HCT116 (cell line): ENCODE data around the gene NRP1. TPM values are rescaled to one million over a fixed set of nuclear protein-coding genes. Genes with fewer than 3 reads are reported as not detected.

Experiments used
- ATAC-seq: fragments of 200-7000 bp; cut with Tn5 transposase; 2 replicates; pipeline ENCODE4 v1.9.1; 2020; ENCODE audit warnings: mild to moderate bottlenecking, moderate library complexity
- BruUV-seq: library from RNA; stranded (reverse); fragments of 400-500 nt; replicated peaks from 2 replicates; lab custom pipeline; 2021; lab: Mats Ljungman, UMichigan
- CTCF ChIA-PET: fragments of 300-600 bp; sonication (Branson Sonifier 250); formaldehyde crosslinking; loops from one replicate; lab custom pipeline; 2021; ENCODE audit warnings: antibody characterized with exemption; lab: Charles Lee
- POLR2A ChIA-PET: fragments of 300-600, 350-600 bp; sonication (Branson Sonifier 250); formaldehyde crosslinking; loops from one replicate; lab custom pipeline; 2021; ENCODE audit warnings: antibody characterized with exemption; lab: Charles Lee
- RAD21 ChIA-PET, 2 experiments: fragments of 300-600 bp; sonication (Branson Sonifier 250); formaldehyde crosslinking; loops; one replicate each; lab custom pipeline; 2023; ENCODE audit warnings: low total read pairs in 2 of 2; ENCODE audit not compliant: uncharacterized antibody in 2 of 2, unreplicated experiment in 2 of 2, low non-redundant PET in 1 of 2; lab: Charles Lee
- DNase-seq: peaks from one replicate; pipeline ENCODE4 v3.0.0-alpha.2; 2010; ENCODE audit warnings: low read depth, low spot score
- H2AFZ ChIP-seq: fragments of 200-600 bp; shearing (Covaris generic), sonication (generic); 2 replicates; pipeline ENCODE4 v1.6.1; 2017; ENCODE audit warnings: low read depth, mixed run types, mixed read lengths, antibody characterized with exemption, low read length; ENCODE audit not compliant: poor library complexity, severe bottlenecking
- H3K27ac ChIP-seq: 2 replicates; pipeline ENCODE4 v1.5.1; 2012; ENCODE audit warnings: low read depth, low read length
- H3K27me3 ChIP-seq: fragments of 200-600 bp; sonication (generic); 2 replicates; pipeline ENCODE4 v1.6.1; 2016; ENCODE audit warnings: mixed run types, low read length, mixed read lengths; ENCODE audit not compliant: insufficient read depth
- H3K36me3 ChIP-seq, 2 experiments: fragments of 200-500 bp in 1 of 2; fragments of 200-600 bp in 1 of 2; sonication (Bioruptor generic) in 1 of 2; sonication (generic) in 1 of 2; 2 replicates each; pipeline versions ENCODE4 v1.5.1 to v1.6.1; 2014 to 2016; ENCODE audit warnings: low read length in 2 of 2, inconsistent platforms in 1 of 2, mixed read lengths in 1 of 2, mixed run types in 1 of 2; ENCODE audit not compliant: insufficient read depth in 2 of 2, control insufficient read depth in 1 of 2
- H3K4me1 ChIP-seq, 2 experiments: fragments of 200-600 bp in 1 of 2; sonication (generic) in 1 of 2; 2 replicates each; pipeline versions ENCODE4 v1.5.1 to v1.6.1; 2012 to 2017; ENCODE audit warnings: low read length in 2 of 2, inconsistent platforms in 1 of 2, mild to moderate bottlenecking in 1 of 2, mixed read lengths in 1 of 2, mixed run types in 1 of 2, moderate library complexity in 1 of 2; ENCODE audit not compliant: insufficient read depth in 2 of 2, control insufficient read depth in 1 of 2
- H3K4me2 ChIP-seq: fragments of 200-600 bp; sonication (generic); 2 replicates; pipeline ENCODE4 v1.6.1; 2017; ENCODE audit warnings: mixed run types, low read length, mixed read lengths
- H3K4me3 ChIP-seq, 2 experiments: fragments of 200-600 bp in 1 of 2; sonication (generic) in 1 of 2; replicated peaks in 1 of 2; 2 replicates each; pipeline ENCODE4 v1.5.1; 2011 to 2016; ENCODE audit warnings: low read length in 2 of 2, control low read depth in 1 of 2, low read depth in 1 of 2, mild to moderate bottlenecking in 1 of 2, mixed read lengths in 1 of 2, mixed run types in 1 of 2
- H3K79me2 ChIP-seq: fragments of 200-600 bp; sonication (generic); 2 replicates; pipeline ENCODE4 v1.6.1; 2017; ENCODE audit warnings: mild to moderate bottlenecking, mixed run types, low read length, moderate library complexity, mixed read lengths; ENCODE audit not compliant: insufficient read depth
- H3K9ac ChIP-seq: fragments of 200-600 bp; sonication (generic); 2 replicates; pipeline ENCODE4 v1.6.1; 2016; ENCODE audit warnings: low read length, mixed read lengths
- H3K9me2 ChIP-seq: fragments of 200-600 bp; sonication (generic), shearing (Covaris generic); 2 replicates; pipeline ENCODE4 v1.6.1; 2017; ENCODE audit warnings: mixed run types, mild to moderate bottlenecking, moderate library complexity; ENCODE audit not compliant: insufficient read depth
- H3K9me3 ChIP-seq, 2 experiments: fragments of 200-500 bp in 1 of 2; fragments of 200-600 bp in 1 of 2; sonication (Bioruptor generic) in 1 of 2; sonication (generic) in 1 of 2; 2 replicates each; pipeline ENCODE4 v1.6.1; 2014 to 2017; ENCODE audit warnings: low read length in 2 of 2, mixed read lengths in 2 of 2, inconsistent platforms in 1 of 2, low read depth in 1 of 2, mild to moderate bottlenecking in 1 of 2, mixed run types in 1 of 2, moderate library complexity in 1 of 2; ENCODE audit not compliant: control insufficient read depth in 1 of 2, insufficient read depth in 1 of 2
- H4K20me1 ChIP-seq: fragments of 200-600 bp; sonication (generic), shearing (Covaris generic); 2 replicates; pipeline ENCODE4 v1.6.1; 2017; ENCODE audit warnings: mixed run types, mild to moderate bottlenecking, moderate library complexity; ENCODE audit not compliant: insufficient read depth
- CBX3 ChIP-seq: IDR thresholded peaks from 2 replicates; pipeline ENCODE4 v1.6.1; 2012; ENCODE audit warnings: low read depth
- CEBPB ChIP-seq: IDR thresholded peaks from 2 replicates; pipeline ENCODE4 v1.6.1; 2012; ENCODE audit warnings: low read depth
- EGR1 ChIP-seq: IDR thresholded peaks from 2 replicates; pipeline ENCODE4 v1.6.1; 2012; ENCODE audit warnings: low read depth
- ELF1 ChIP-seq: IDR thresholded peaks from 2 replicates; pipeline ENCODE4 v1.6.1; 2012; ENCODE audit warnings: low read depth, borderline replicate concordance
- EZH2 ChIP-seq: fragments of 200-600 bp; sonication (generic); IDR thresholded peaks from 2 replicates; pipeline ENCODE4 v1.6.1; 2017; ENCODE audit warnings: antibody characterized with exemption, mixed run types
- EZH2phosphoT487 ChIP-seq: fragments of 200-600 bp; IDR thresholded peaks from 2 replicates; pipeline ENCODE4 v1.6.1; 2018; ENCODE audit warnings: antibody characterized with exemption, borderline replicate concordance
- FOSL1 ChIP-seq: IDR thresholded peaks from 2 replicates; pipeline ENCODE4 v1.6.1; 2012; ENCODE audit warnings: low read depth
- MAX ChIP-seq: IDR thresholded peaks from 2 replicates; pipeline ENCODE4 v1.6.1; 2012
- POLR2AphosphoS5 ChIP-seq: IDR thresholded peaks from 2 replicates; pipeline ENCODE4 v1.6.1; 2011; ENCODE audit warnings: mild to moderate bottlenecking, low read depth, low read length, moderate library complexity
- RAD21 ChIP-seq: IDR thresholded peaks from 2 replicates; pipeline ENCODE4 v1.6.1; 2012; ENCODE audit warnings: low read depth, mild to moderate bottlenecking
- REST ChIP-seq: IDR thresholded peaks from 2 replicates; pipeline ENCODE4 v1.6.1; 2012; ENCODE audit warnings: low read depth
- SP1 ChIP-seq: IDR thresholded peaks from 2 replicates; pipeline ENCODE4 v1.6.1; 2012; ENCODE audit warnings: low read depth
- SRF ChIP-seq: IDR thresholded peaks from 2 replicates; pipeline ENCODE4 v1.6.1; 2012; ENCODE audit warnings: low read depth
- TCF7L2 ChIP-seq: IDR thresholded peaks from 2 replicates; pipeline ENCODE4 v1.7.0; 2011; ENCODE audit warnings: borderline replicate concordance, inconsistent platforms; ENCODE audit not compliant: insufficient read depth, insufficient read length; ENCODE audit errors: extremely low read depth
- YY1 ChIP-seq: IDR thresholded peaks from 2 replicates; pipeline ENCODE4 v1.6.1; 2011; ENCODE audit warnings: low read length, low read depth, moderate library complexity, mild to moderate bottlenecking; ENCODE audit not compliant: insufficient replicate concordance; ENCODE audit errors: extremely low read depth
- ZFX ChIP-seq: fragments of 450-650 bp; IDR thresholded peaks from 2 replicates; pipeline ENCODE4 v1.6.1; 2017
- intact Hi-C: fragments of 100-400 bp; cut with micrococcal nuclease; formaldehyde crosslinking; loops from 2 replicates; pipeline ENCODE4 v1.10.0; 2022
- total RNA-seq: library from RNA; stranded (reverse); gene quantifications from one replicate; pipeline ENCODE4 v1.2.1, GENCODE V29; 2021; ENCODE audit not compliant: unreplicated experiment
- TF ChIP-seq, protein P1 (sequence below), 3 experiments: fragments of 200-600 bp in 1 of 3; sonication (generic) in 1 of 3; IDR thresholded peaks in 2 of 3; conservative IDR thresholded peaks in 1 of 3; 2 replicates each; pipeline ENCODE4 v1.5.1; 2012 to 2017; ENCODE audit warnings: low read depth in 2 of 3, low read length in 2 of 3, antibody characterized with exemption in 1 of 3, borderline replicate concordance in 1 of 3, control low read depth in 1 of 3, mild to moderate bottlenecking in 1 of 3, mixed read lengths in 1 of 3, mixed run types in 1 of 3, moderate library complexity in 1 of 3; ENCODE audit not compliant: insufficient read depth in 1 of 3
- TF ChIP-seq, protein P2 (sequence below): IDR thresholded peaks from 2 replicates; pipeline ENCODE4 v1.6.1; 2011; ENCODE audit warnings: mild to moderate bottlenecking, low read length, moderate library complexity; ENCODE audit not compliant: insufficient replicate concordance; ENCODE audit errors: extremely low read depth

NRP1 gene
- total RNA-seq, 1 experiment from 2014 or later, result 3.8 TPM

- TF ChIP-seq YY1 (no peak), EZH2phosphoT487 (no peak), ELF1 (0 out of 2 replicates have a peak, but pooled peaks have one; percentile 11), CBX3 (no peak)
- TF ChIP-seq, all 23 proteins: peak for 4
These were observed 170.3 kb downstream of the NRP1 start (continued) for GRCh38 chr10:33164060-33164709.

- Histone ChIP-seq H3K36me3 (no peaks in the 10 kb centered on the region), H3K27me3 (no peaks in the 10 kb centered on the region), H3K9ac (no peak overlapping the region), H2AFZ (no peak overlapping the region), H3K9me3 (no peaks in the 10 kb centered on the region), H3K4me2 (no peak overlapping the region), H3K4me3 (no peak overlapping the region), H3K4me1 (peaks cover 0 to 15% of the 10 kb centered on the region in 2 experiments; a peak in 2 of 4 replicates), H3K9me2 (no peaks in the 10 kb centered on the region), H3K27ac (no peak overlapping the region), H4K20me1 (no peaks in the 10 kb centered on the region), H3K79me2 (no peaks in the 10 kb centered on the region)
- DNase-seq (no peak), ATAC-seq (no peak)
- POLR2A ChIA-PET, result no interaction called here
- RAD21 ChIA-PET, result no interaction called here
- no peak for TF ChIP-seq REST
- TF ChIP-seq, protein P1, sequence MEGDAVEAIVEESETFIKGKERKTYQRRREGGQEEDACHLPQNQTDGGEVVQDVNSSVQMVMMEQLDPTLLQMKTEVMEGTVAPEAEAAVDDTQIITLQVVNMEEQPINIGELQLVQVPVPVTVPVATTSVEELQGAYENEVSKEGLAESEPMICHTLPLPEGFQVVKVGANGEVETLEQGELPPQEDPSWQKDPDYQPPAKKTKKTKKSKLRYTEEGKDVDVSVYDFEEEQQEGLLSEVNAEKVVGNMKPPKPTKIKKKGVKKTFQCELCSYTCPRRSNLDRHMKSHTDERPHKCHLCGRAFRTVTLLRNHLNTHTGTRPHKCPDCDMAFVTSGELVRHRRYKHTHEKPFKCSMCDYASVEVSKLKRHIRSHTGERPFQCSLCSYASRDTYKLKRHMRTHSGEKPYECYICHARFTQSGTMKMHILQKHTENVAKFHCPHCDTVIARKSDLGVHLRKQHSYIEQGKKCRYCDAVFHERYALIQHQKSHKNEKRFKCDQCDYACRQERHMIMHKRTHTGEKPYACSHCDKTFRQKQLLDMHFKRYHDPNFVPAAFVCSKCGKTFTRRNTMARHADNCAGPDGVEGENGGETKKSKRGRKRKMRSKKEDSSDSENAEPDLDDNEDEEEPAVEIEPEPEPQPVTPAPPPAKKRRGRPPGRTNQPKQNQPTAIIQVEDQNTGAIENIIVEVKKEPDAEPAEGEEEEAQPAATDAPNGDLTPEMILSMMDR (IDR thresholded peaks at IDR 0.05 in 2 of 3, conservative IDR thresholded peaks at IDR 0.05 in 1 of 3; ENCODE audit: borderline replicate concordance in 1 of 3, insufficient read depth in 1 of 3, low read depth in 2 of 3, low read length in 2 of 3), result no peak
- no peak for TF ChIP-seq TCF7L2
- TF ChIP-seq EZH2, result no peak
- no peak for TF ChIP-seq FOSL1
- TF ChIP-seq CEBPB, result no peak
- no peak for TF ChIP-seq RAD21
- no peak for TF ChIP-seq EGR1
- no peak for TF ChIP-seq SP1
- no peak for TF ChIP-seq MAX
- TF ChIP-seq YY1, result no peak
- no peak for TF ChIP-seq SRF
- TF ChIP-seq, protein P2, sequence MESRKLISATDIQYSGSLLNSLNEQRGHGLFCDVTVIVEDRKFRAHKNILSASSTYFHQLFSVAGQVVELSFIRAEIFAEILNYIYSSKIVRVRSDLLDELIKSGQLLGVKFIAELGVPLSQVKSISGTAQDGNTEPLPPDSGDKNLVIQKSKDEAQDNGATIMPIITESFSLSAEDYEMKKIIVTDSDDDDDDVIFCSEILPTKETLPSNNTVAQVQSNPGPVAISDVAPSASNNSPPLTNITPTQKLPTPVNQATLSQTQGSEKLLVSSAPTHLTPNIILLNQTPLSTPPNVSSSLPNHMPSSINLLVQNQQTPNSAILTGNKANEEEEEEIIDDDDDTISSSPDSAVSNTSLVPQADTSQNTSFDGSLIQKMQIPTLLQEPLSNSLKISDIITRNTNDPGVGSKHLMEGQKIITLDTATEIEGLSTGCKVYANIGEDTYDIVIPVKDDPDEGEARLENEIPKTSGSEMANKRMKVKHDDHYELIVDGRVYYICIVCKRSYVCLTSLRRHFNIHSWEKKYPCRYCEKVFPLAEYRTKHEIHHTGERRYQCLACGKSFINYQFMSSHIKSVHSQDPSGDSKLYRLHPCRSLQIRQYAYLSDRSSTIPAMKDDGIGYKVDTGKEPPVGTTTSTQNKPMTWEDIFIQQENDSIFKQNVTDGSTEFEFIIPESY, result no peak
- TF ChIP-seq ZFX, result no peak
- no peak for TF ChIP-seq POLR2AphosphoS5
- intact Hi-C loops, result no loop called here
- CTCF ChIA-PET, result no interaction called here
- no TSS peak for BruUV-seq
These were observed 172.3 kb downstream of the NRP1 start for GRCh38 chr10:33162248-33162575.
